MM.1S (cell line): Measurements from ENCODE around the gene CDHR1.

Experiments used
- DNase-seq: peaks from one replicate; pipeline ENCODE4 v3.0.0-alpha.2; 2015
- H2AFZ ChIP-seq: fragments of 300-600 bp; sonication (generic); 2 replicates; pipeline ENCODE4 v1.6.0; 2016; ENCODE audit warnings: antibody characterized with exemption, low read length
- H3F3A ChIP-seq: fragments of 300-600 bp; sonication (generic); 2 replicates; pipeline ENCODE4 v1.6.1; 2016; ENCODE audit warnings: mild to moderate bottlenecking, antibody characterized with exemption, low read length, moderate library complexity, mixed read lengths; ENCODE audit not compliant: insufficient read depth
- H3K27ac ChIP-seq: fragments of 300-600 bp; sonication (generic); 2 replicates; pipeline ENCODE4 v1.5.1; 2016; ENCODE audit warnings: mild to moderate bottlenecking, low read length
- H3K27me3 ChIP-seq: fragments of 300-600 bp; sonication (generic); replicated peaks from 2 replicates; pipeline ENCODE4 v1.6.0; 2016; ENCODE audit warnings: low read length; ENCODE audit not compliant: insufficient read depth
- H3K36me3 ChIP-seq: fragments of 300-600 bp; sonication (generic); replicated peaks from 2 replicates; pipeline ENCODE4 v1.6.1; 2016; ENCODE audit warnings: mild to moderate bottlenecking, low read length, mixed read lengths; ENCODE audit not compliant: insufficient read depth
- H3K4me1 ChIP-seq: fragments of 300-600 bp; sonication (generic); 2 replicates; pipeline ENCODE4 v1.6.1; 2016; ENCODE audit warnings: low read length, mixed read lengths
- H3K4me2 ChIP-seq: fragments of 300-600 bp; sonication (generic); 2 replicates; pipeline ENCODE4 v1.6.0; 2016; ENCODE audit warnings: low read depth, low read length
- H3K4me3 ChIP-seq: fragments of 300-600 bp; sonication (generic); 2 replicates; pipeline ENCODE4 v1.5.1; 2016; ENCODE audit warnings: low read length, mixed read lengths
- H3K79me2 ChIP-seq: fragments of 300-600 bp; sonication (generic); 2 replicates; pipeline ENCODE4 v1.6.1; 2016; ENCODE audit warnings: mixed run types, low read length, mixed read lengths
- H3K9ac ChIP-seq: fragments of 300-600 bp; sonication (generic); 2 replicates; pipeline ENCODE4 v1.6.1; 2016; ENCODE audit warnings: low read length, mixed read lengths
- H3K9me2 ChIP-seq: fragments of 300-600 bp; sonication (generic); replicated peaks from 2 replicates; pipeline ENCODE4 v1.6.1; 2016; ENCODE audit warnings: mild to moderate bottlenecking, low read length, mixed read lengths; ENCODE audit not compliant: insufficient read depth
- H3K9me3 ChIP-seq: fragments of 300-600 bp; sonication (generic); replicated peaks from 2 replicates; pipeline ENCODE4 v1.6.1; 2016; ENCODE audit warnings: mild to moderate bottlenecking, low read length, mixed read lengths; ENCODE audit not compliant: insufficient read depth
- H4K20me1 ChIP-seq: fragments of 300-600 bp; sonication (generic); 2 replicates; pipeline ENCODE4 v1.6.1; 2016; ENCODE audit warnings: mild to moderate bottlenecking, low read length, moderate library complexity, mixed read lengths; ENCODE audit not compliant: insufficient read depth
- EZH2 ChIP-seq: fragments of 300-600 bp; sonication (generic); optimal IDR thresholded peaks from 2 replicates; pipeline ENCODE3; 2017; ENCODE audit warnings: low read depth, mild to moderate bottlenecking, antibody characterized with exemption, low read length, mixed read lengths
- EZH2phosphoT487 ChIP-seq: fragments of 300-600 bp; sonication (generic); IDR thresholded peaks from 2 replicates; pipeline ENCODE4 v1.6.1; 2018; ENCODE audit warnings: antibody characterized with exemption, low read length
- TF ChIP-seq, protein P1 (sequence below): fragments of 300-600 bp; sonication (generic); IDR thresholded peaks from 2 replicates; pipeline ENCODE4 v1.5.1; 2016; ENCODE audit warnings: antibody characterized with exemption, low read length, mixed read lengths

CDHR1 gene

DNA sequence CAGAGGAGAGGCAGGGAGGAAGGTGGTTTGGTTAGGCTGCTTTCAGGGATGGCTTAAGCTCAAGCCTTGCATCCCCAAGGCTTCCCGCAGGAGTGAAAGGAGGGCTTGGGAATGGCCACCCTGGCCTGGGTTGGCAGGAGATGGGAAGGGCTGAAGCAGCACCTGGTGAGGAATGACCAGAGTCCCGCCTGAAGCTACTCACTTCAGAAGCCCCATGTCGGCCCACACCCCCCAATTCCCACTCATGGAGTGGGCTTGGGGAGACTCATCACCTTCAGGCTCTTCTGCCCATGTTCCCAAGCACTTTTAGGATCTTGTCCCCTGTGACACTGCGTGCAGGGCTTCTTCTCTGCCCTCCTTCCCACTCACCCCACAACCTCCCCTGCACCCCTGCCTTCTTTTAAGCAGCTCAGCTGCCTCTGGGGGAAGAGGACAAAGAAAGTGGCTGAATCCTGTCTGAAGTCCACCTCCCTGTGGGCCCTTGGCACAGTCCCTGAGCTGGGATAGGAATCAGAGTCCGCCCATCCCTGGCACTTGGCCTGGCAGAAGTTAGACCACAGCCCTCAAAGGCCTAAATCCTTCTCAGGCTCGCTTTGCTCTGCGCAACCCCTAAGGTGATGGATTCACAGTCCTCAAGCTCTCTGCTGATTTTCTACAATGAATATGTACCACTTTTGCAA is 67.0 kb downstream of the CDHR1 start:
- no peaks in the 10 kb centered on the region for H3K9me2 ChIP-seq
- no peak overlapping the region for H3K9ac ChIP-seq
- H2AFZ ChIP-seq: no peak overlapping the region
- TF ChIP-seq EZH2phosphoT487 (no peak), EZH2 (no peak)
- TF ChIP-seq, protein P1, sequence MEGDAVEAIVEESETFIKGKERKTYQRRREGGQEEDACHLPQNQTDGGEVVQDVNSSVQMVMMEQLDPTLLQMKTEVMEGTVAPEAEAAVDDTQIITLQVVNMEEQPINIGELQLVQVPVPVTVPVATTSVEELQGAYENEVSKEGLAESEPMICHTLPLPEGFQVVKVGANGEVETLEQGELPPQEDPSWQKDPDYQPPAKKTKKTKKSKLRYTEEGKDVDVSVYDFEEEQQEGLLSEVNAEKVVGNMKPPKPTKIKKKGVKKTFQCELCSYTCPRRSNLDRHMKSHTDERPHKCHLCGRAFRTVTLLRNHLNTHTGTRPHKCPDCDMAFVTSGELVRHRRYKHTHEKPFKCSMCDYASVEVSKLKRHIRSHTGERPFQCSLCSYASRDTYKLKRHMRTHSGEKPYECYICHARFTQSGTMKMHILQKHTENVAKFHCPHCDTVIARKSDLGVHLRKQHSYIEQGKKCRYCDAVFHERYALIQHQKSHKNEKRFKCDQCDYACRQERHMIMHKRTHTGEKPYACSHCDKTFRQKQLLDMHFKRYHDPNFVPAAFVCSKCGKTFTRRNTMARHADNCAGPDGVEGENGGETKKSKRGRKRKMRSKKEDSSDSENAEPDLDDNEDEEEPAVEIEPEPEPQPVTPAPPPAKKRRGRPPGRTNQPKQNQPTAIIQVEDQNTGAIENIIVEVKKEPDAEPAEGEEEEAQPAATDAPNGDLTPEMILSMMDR: no peak
- no peaks in the 10 kb centered on the region for H3K4me1 ChIP-seq
- H3K4me2 ChIP-seq: no peak overlapping the region
- no peaks in the 10 kb centered on the region for H3F3A ChIP-seq
- DNase-seq: no peak
- H4K20me1 ChIP-seq: no peaks in the 10 kb centered on the region
- no peak overlapping the region for H3K27ac ChIP-seq
- H3K4me3 ChIP-seq: no peak overlapping the region
- H3K79me2 ChIP-seq: no peaks in the 10 kb centered on the region
- H3K27me3 ChIP-seq: no peaks in the 10 kb centered on the region
- no peaks in the 10 kb centered on the region for H3K36me3 ChIP-seq
- no peaks in the 10 kb centered on the region for H3K9me3 ChIP-seq

- no peaks in the 10 kb centered on the region for H3K9me3 ChIP-seq
- no peaks in the 10 kb centered on the region for H3K4me1 ChIP-seq
- H2AFZ ChIP-seq: no peak overlapping the region
- DNase-seq: no peak
- no peak overlapping the region for H3K9ac ChIP-seq
- no peak overlapping the region for H3K4me2 ChIP-seq
- no peak overlapping the region for H3K27ac ChIP-seq
- TF ChIP-seq EZH2phosphoT487 (no peak), EZH2 (no peak)
- TF ChIP-seq, protein P1: no peak
- H3F3A ChIP-seq: no peaks in the 10 kb centered on the region
- H3K9me2 ChIP-seq: no peaks in the 10 kb centered on the region
- no peak overlapping the region for H3K4me3 ChIP-seq
- no peaks in the 10 kb centered on the region for H3K79me2 ChIP-seq
- H3K36me3 ChIP-seq: no peaks in the 10 kb centered on the region
- H3K27me3 ChIP-seq: no peaks in the 10 kb centered on the region
- H4K20me1 ChIP-seq: no peaks in the 10 kb centered on the region
Observed at GRCh38 chr10:84262190-84262956, 68.0 kb downstream of the CDHR1 start.

GRCh38 chr10:84263716-84264115 is 69.4 kb downstream of the CDHR1 start:
- H3F3A ChIP-seq: no peaks in the 10 kb centered on the region

More at GRCh38 chr10:84263716-84264115, 69.4 kb downstream of the CDHR1 start:
- Histone ChIP-seq H3K9me3 (no peaks in the 10 kb centered on the region), H3K27ac (no peak overlapping the region), H4K20me1 (no peaks in the 10 kb centered on the region), H3K9ac (no peak overlapping the region), H3K4me3 (no peak overlapping the region), H3K36me3 (no peaks in the 10 kb centered on the region), H3K27me3 (no peaks in the 10 kb centered on the region), H2AFZ (no peak overlapping the region), H3K9me2 (no peaks in the 10 kb centered on the region), H3K4me1 (no peaks in the 10 kb centered on the region), H3K79me2 (no peaks in the 10 kb centered on the region), H3K4me2 (no peak overlapping the region)
- no peak for DNase-seq
- no peak for TF ChIP-seq EZH2phosphoT487
- TF ChIP-seq, protein P1: no peak
- TF ChIP-seq EZH2: no peak
